HG02588 (cell line): Measurements from ENCODE around the gene CPNE9.
A peak's percentile ranks its signal among the peaks of the same experiment; 100 is the strongest.

Experiments used
- ATAC-seq: cut with Tn5 transposase; IDR thresholded peaks from one replicate; pipeline ENCODE4 v1.9.1; 2021; ENCODE audit warnings: mild to moderate bottlenecking, moderate library complexity; ENCODE audit not compliant: unreplicated experiment

CPNE9 gene

GRCh38 chr3:9686050-9686550 is 17.5 kb upstream of the CPNE9 start:
- ATAC-seq, result no peak

GRCh38 chr3:9686703-9687102 is 16.9 kb upstream of the CPNE9 start:
- ATAC-seq, result no peak

- ATAC-seq, result no peak
These were observed 16.1 kb upstream of the CPNE9 start for GRCh38 chr3:9687514-9687913.

GRCh38 chr3:9688961-9689360 is 14.7 kb upstream of the CPNE9 start:
- no peak for ATAC-seq

- no peak for ATAC-seq
These were observed 13.9 kb upstream of the CPNE9 start for GRCh38 chr3:9689757-9690156.

GRCh38 chr3:9690451-9691450 is 12.9 kb upstream of the CPNE9 start:
- ATAC-seq, result peak; percentile 88

GRCh38 chr3:9691636-9692035 is 12.0 kb upstream of the CPNE9 start:
- no peak for ATAC-seq

GRCh38 chr3:9692416-9692815 is 11.2 kb upstream of the CPNE9 start:
- ATAC-seq, result no peak

GRCh38 chr3:9695345-9695744 is 8.3 kb upstream of the CPNE9 start:
- no peak for ATAC-seq

GRCh38 chr3:9695746-9696145 is 7.9 kb upstream of the CPNE9 start:
- ATAC-seq, result no peak

GRCh38 chr3:9696480-9697220 is 7.0 kb upstream of the CPNE9 start:
- ATAC-seq, result no peak

GRCh38 chr3:9697892-9698291 is 5.7 kb upstream of the CPNE9 start:
- no peak for ATAC-seq

GRCh38 chr3:9698293-9698692 is 5.3 kb upstream of the CPNE9 start:
- ATAC-seq, result no peak

GRCh38 chr3:9700536-9700935 is 3.1 kb upstream of the CPNE9 start:
- no peak for ATAC-seq

- no peak for ATAC-seq
These were observed 2.6 kb upstream of the CPNE9 start for GRCh38 chr3:9701006-9701405.

GRCh38 chr3:9701711-9702110 is 1.9 kb upstream of the CPNE9 start:
- no peak for ATAC-seq

GRCh38 chr3:9703240-9703639 is 393 bp upstream of the CPNE9 start:
- no peak for ATAC-seq

- ATAC-seq, result no peak
These were observed 1.0 kb downstream of the CPNE9 start for GRCh38 chr3:9704347-9705322.

GRCh38 chr3:9710174-9710739 is 6.6 kb downstream of the CPNE9 start:
- no peak for ATAC-seq

GRCh38 chr3:9712415-9712814 is 8.8 kb downstream of the CPNE9 start:
- no peak for ATAC-seq
